Measurements from ENCODE around the gene RPL27A.
"Not testable (repeated sequence)": the region's sequence is repeated elsewhere in the genome, so short reads cannot be mapped to it uniquely, and the experiment has no call there.

The RPL27A gene

DNA sequence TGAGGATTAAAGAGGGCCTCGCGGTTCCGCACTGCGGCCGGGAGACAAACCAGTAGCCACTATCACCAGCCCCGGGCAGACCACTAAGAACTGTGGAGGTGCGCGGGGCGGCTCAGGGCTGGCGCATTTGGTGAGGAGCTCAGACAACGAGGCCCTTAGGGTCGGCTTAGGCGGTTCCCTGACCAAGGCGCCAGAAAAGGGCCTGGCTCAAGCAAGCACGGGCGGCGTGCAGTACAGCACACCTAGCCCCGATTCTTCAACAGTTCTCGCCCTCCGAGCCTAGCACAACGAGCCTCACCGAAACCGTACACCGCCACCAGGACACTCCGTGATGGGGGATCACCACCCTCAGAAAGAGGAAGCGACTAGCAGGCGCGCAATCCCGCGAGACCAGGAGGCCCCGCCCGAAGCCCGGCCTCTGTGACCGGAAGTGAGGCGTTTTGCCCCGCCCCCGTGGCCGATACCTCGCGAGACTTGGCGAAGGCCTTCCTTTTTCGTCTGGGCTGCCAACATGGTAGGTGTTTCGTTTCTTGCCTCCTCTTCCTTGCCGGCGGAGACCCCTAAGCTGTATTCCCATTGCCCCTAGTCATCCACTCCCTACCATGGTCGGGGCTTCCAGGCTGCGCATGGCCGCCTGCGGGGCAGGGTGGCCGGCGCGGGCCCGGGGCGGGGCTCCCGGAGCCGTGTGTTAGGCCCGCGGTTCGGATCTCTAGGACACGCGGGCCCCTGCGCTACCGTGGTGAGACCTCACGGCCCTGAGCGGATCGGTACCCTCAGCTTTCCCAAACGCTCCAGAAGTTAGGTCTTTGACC lies at the start of gene RPL27A, which contains the start of gene TRIM66:
Gene RPL27A, plus strand, starts transcription at position 490 of the 812 bp plus-strand sequence. Its CDS starts 22 bp downstream, at position 512.
Gene TRIM66, minus strand, starts transcription at position 363 of the 812 bp plus-strand sequence. CDS start 10,391 bp downstream, outside the sequence.
- DNase-seq: peak; percentile 93 to 99 (median 98)

DNA sequence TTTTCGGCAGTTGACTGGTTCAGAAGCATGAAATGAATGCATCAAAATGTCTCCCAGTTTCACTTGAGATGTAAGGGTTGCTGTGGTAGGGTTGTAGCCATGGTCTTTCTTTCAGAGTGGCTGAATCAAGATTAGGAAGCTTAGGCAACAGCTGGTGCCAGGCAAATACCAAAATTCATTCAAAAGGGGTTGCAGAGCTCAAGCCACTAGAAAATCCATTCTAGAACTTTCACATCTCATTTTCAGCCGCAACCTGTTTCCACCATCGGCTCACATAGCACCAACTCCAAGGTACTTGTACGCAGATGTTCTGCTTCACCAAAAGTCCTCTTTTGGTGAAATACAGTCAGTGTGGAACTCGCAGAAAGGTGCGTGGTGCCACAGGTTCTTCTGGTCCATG lies 48.1 kb upstream of the RPL27A start:
- DNase-seq: no peak

DNA sequence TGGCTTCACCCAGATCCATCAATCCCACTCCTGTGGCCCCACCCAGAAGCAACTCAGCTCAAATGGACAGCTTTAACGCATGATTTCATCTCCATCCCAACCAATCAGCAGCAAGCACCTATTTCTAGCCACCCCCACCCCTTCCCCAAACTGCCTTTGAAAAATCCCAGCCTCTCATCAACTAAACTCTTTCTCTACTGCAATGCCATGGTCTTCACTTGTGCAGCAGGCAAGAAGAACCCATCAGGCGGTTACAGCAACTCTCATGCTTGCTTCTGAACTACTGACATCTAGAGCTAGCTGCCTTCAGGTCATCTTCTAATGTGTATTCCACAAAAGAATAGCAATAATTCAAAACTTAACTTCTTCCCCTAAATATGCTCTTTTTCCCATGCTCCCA lies 46.5 kb upstream of the RPL27A start:
- no peak for DNase-seq

DNA sequence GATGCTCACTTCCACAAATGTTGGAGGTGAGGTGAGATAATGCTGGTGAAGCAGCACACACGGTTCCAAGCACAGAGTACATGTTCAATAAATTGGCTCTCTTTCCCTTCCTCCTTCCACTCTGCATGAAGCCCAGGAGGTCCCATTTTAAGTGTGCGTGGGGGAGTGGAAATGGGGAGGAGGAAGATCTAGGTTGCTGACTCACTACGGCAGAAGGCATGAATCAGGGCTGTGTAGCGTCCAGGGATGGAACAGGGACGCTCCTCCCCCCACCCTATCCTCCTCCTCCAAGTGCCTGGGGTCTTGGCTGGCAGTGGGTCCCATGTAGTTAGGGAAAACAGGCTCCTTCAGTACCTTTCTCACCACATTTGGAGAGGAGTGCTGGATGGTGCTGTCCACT lies 44.3 kb upstream of the RPL27A start:
- DNase-seq: no peak

DNA sequence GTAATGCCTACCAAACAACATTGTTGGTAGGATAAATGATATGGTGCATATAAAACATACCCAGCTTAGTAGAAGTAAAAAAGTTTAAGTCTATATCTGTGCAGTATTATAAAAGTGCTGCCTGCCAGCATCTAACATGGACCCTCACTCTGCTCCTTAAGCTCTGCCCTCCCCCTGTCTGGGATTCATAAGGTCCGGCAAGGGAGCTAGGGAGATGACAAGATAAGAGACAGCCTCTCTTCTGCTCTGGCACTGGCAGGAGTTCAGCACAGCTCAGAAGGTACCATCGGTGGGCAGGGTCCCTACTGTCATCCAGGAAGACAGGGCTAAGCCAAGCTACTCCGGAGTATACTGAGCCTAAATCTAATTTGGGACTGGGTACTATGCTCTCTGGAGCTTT lies 42.9 kb upstream of the RPL27A start:
- no peak for DNase-seq

DNA sequence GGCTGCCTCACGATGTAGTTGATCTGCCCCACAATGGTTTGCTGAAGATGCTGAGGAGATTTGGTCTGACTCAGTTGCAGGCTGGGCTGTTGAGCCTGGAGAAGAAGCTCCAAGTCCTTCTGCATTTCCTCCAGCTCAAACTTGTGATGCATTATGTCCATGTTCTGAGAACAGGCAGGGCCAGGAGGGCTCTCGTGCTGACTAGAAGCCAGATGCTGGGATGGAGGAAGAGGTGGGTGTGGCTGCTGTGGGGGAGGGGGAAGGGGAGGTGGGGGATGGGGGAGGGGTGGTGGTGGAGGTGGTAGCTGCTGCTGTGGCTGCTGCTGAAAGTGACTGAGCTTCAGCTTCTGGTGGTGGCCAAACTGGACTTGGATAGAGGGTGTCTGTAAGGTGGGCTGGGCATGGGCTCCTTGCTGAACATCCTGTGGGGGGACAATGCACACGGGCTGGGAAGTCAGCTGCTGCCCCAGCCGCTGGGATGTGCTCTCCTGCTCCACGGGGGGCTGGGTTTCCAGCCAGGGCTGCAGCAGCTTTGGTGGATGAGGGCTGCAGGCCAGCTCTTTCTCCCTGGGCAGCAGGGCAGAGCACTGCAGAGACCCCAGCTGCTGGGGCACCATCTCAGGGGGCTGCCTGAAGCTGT lies 42.2 kb upstream of the RPL27A start:
- no peak for DNase-seq

- no peak for DNase-seq
Measured at GRCh38 chr11:8641332-8641731, 41.3 kb upstream of the RPL27A start.

DNA sequence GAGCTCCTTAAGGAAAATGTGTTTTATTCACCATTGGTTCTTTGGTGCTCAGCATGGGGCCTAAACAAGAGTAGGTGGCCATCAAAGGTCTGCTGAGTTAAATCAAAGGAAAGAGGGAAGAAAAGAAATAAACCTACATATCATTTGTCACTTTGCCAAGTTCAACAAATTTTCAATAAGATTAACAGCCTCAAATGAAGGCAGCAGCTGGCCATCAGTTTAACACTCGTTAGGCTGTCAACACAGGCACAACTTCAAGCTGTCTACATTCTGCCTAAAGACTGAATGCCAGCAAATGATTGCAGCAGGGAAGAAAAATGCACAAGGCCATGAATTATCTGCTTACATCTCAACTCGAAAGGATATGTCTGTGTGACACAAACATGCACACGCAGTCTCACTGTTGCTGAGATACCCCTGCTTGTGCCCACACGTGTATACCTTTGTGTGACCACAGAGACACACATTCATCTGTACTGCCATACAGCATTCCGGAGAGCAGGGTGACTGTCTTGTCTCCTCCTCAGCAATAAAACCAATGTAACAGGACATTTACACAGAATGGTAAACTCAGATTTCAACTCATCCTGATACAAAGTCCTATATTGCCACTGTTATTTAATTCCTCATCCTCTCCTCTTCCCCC lies 40.3 kb upstream of the RPL27A start:
- no peak for DNase-seq

GRCh38 chr11:8646873-8647272 lies 35.7 kb upstream of the RPL27A start:
- no peak for DNase-seq

- DNase-seq: no peak
Measured at GRCh38 chr11:8649361-8649760, 33.2 kb upstream of the RPL27A start.

- no peak for DNase-seq
Measured at GRCh38 chr11:8650401-8650990, 32.1 kb upstream of the RPL27A start.

DNA sequence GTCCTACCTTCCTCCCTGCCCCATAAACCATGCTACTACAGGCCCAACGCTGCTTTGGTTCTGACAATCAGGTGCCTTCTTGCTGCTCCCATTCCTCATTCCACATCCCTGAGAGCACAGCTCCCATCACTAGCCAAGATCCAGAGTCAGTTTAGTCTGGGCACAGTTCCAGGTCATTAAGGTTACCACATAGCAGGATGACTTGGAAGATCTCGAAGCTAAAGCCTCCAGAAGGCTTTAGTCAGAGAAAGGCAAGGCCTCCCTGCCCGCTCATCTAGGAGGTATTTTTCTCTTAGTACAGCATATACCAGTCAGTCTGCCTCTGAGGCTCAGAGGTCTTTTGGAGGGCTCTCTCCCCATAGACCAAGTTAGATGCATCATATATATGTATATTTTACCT lies 30.5 kb upstream of the RPL27A start:
- no peak for DNase-seq

DNA sequence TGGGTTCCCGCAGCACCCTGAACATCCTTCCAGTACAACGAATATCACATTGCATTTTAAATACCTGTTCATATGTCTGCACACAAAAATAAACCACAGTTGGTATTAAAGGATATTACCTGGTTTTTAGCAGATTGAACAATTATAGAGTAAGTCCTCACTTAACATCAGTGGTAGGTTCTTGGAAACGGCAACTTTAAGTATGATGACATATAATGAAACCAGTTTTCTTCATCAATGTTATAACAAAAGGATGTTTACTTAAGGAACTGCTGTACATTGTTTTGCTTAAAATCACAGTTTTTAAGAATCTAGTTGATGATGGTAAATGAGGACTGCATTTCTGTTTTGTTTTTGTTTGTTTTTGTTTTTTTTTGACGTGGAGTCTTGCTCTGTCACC lies 28.1 kb upstream of the RPL27A start:
- DNase-seq: no peak

- no peak for DNase-seq
Measured at GRCh38 chr11:8656291-8656690, 26.3 kb upstream of the RPL27A start.

- no peak for DNase-seq
Measured at GRCh38 chr11:8658321-8659057, 24.1 kb upstream of the RPL27A start.

GRCh38 chr11:8661001-8661795 lies 21.4 kb upstream of the RPL27A start:
- DNase-seq: no peak

- no peak for DNase-seq
Measured at GRCh38 chr11:8665222-8665621, 17.4 kb upstream of the RPL27A start.

DNA sequence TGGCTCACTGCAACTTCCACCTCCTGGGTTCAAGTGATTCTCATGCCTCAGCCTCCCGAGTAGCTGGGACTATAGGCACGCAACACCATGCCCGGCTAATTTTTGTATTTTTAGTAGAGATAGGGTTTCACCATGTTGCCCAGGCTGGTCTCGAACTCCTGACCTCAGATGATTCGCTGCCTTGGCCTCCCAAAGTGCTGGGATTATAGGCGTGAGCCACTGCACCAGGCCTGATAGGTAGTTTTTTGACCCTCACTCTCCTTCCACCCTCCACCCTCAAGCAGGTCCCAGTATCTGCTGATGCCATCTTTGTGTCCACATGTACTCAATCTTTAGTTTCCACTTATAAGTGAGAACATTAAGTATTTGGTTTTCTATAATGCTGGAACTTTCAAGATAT lies 12.5 kb upstream of the RPL27A start:
- not testable (repeated sequence) for DNase-seq

DNA sequence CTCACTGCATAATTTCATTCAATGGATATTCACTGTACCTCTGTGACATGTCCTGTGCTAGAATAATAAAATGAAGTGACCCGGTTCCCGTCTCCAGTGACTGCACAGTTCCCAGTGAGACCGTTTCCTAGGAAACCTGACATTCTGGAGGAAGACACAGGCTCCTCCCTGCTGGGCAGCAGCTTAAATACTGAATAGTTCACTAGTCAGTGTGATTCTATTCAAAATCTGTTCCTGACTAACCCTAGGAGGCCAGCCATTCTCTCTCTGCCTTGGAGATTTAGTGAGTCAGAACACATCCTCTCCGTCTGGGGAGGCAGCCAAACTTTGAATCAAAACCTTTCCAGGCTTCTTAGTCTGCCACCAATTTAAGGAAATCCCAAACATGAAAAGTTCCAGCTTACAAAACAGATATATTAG lies 11.4 kb upstream of the RPL27A start:
- no peak for DNase-seq

- DNase-seq: no peak
Measured at GRCh38 chr11:8671651-8672062, 10.9 kb upstream of the RPL27A start.

- DNase-seq: no peak
Measured at GRCh38 chr11:8672346-8672745, 10.2 kb upstream of the RPL27A start.

DNA sequence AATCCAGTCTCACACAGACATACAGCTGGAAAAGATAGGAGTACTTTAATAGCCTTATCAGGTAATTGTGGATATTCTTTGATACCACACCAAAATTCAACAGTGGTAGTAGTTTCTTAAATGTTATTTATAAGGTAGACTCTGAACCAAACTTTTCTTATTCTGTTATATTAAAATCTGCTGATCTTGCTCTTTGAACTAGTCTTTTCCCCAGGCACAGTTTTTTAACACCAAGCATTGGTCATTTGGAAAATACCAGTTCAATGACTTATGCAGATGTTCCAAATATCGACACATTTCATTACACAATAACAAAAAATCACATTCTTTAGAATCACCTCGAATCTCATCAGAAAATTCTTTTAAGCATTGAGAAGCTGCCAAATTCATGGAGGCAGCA lies 7.7 kb upstream of the RPL27A start:
- DNase-seq: no peak
